DOHH2 (cell line): ENCODE results near the gene YWHAQ.

Source experiments
- EZH2phosphoT487 ChIP-seq: fragments of 200-600 bp; sonication (generic); IDR thresholded peaks from 2 replicates; pipeline ENCODE4 v1.6.1; 2017; ENCODE audit warnings: borderline replicate concordance, mild to moderate bottlenecking, antibody characterized with exemption, low read length, moderate library complexity, mixed read lengths
- TF ChIP-seq, protein P1 (sequence below): fragments of 200-600 bp; sonication (generic); IDR thresholded peaks from one replicate; pipeline ENCODE4 v1.5.1; 2014; ENCODE audit warnings: antibody characterized with exemption, mild to moderate bottlenecking, low read depth, low read length; ENCODE audit not compliant: poor library complexity, severe bottlenecking

DNA sequence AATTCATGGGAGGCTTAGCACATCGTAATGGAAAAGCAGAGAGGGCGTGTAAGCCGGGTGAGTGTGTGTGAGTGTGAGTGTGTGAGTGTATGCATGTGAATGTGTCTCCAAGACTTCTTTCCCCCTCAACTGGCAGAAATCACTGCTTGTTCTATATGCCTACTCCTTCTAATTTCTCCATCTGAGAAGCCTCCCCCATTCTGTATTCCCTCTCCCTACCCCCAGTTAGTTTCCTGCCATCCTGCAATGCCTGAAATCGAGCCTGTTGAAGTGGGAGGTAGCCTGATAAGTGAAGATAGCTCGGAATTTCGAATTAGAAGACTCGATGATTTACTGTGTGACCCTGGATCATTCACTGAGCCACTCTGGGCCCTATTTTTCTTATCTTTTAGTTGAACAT, 30.0 kb upstream of the YWHAQ start:
- TF ChIP-seq, protein P1, sequence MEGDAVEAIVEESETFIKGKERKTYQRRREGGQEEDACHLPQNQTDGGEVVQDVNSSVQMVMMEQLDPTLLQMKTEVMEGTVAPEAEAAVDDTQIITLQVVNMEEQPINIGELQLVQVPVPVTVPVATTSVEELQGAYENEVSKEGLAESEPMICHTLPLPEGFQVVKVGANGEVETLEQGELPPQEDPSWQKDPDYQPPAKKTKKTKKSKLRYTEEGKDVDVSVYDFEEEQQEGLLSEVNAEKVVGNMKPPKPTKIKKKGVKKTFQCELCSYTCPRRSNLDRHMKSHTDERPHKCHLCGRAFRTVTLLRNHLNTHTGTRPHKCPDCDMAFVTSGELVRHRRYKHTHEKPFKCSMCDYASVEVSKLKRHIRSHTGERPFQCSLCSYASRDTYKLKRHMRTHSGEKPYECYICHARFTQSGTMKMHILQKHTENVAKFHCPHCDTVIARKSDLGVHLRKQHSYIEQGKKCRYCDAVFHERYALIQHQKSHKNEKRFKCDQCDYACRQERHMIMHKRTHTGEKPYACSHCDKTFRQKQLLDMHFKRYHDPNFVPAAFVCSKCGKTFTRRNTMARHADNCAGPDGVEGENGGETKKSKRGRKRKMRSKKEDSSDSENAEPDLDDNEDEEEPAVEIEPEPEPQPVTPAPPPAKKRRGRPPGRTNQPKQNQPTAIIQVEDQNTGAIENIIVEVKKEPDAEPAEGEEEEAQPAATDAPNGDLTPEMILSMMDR, result no peak
- TF ChIP-seq EZH2phosphoT487, result no peak
